CD4-positive, alpha-beta memory T cell (primary cell): ENCODE measurements around the gene PATJ. TPM values are rescaled to one million over a fixed set of nuclear protein-coding genes. Genes with fewer than 3 reads are reported as not detected.
"Not testable (repeated sequence)": the region's sequence is repeated elsewhere in the genome, so short reads cannot be mapped to it uniquely, and the experiment has no call there.

Experiments used
- CTCF ChIA-PET: fragments of 350-600 bp; sonication (Branson Sonifier 250); formaldehyde crosslinking; loops from one replicate; lab custom pipeline; 2021; ENCODE audit warnings: inconsistent platforms; ENCODE audit not compliant: partially characterized antibody; lab: Charles Lee
- POLR2A ChIA-PET: fragments of 350-600 bp; sonication (Branson Sonifier 250); formaldehyde crosslinking; loops from one replicate; lab custom pipeline; 2021; ENCODE audit not compliant: partially characterized antibody; lab: Charles Lee
- DNase-seq, 5 donors: peaks; one replicate each; pipeline versions ENCODE4 v3.0.0 to v3.0.0-alpha.2; 2020 to 2022; ENCODE audit warnings: mixed read lengths in 1 of 5
- H3K27ac ChIP-seq: one replicate; pipeline ENCODE4 v1.7.0; 2013; ENCODE audit warnings: low read depth, low read length
- H3K27me3 ChIP-seq: 2 replicates; pipeline ENCODE4 v1.7.0; 2013; ENCODE audit warnings: mild to moderate bottlenecking, low read length, moderate library complexity; ENCODE audit not compliant: insufficient read depth
- H3K36me3 ChIP-seq: 2 replicates; pipeline ENCODE4 v1.7.0; 2013; ENCODE audit warnings: mild to moderate bottlenecking, low read length, moderate library complexity; ENCODE audit not compliant: insufficient read depth
- H3K4me1 ChIP-seq: 2 replicates; pipeline ENCODE4 v1.7.0; 2013; ENCODE audit warnings: mild to moderate bottlenecking, low read length, moderate library complexity; ENCODE audit not compliant: insufficient read depth
- H3K4me3 ChIP-seq, 2 donors: one replicate each; pipeline ENCODE4 v1.7.0; 2013; ENCODE audit warnings: low read length in 2 of 2, mild to moderate bottlenecking in 1 of 2
- H3K9me3 ChIP-seq, 2 donors: one replicate each; pipeline ENCODE4 v1.7.0; 2013; ENCODE audit warnings: low read length in 2 of 2, control low read depth in 1 of 2; ENCODE audit not compliant: control insufficient read depth in 1 of 2
- H3K27ac Mint-ChIP-seq, 7 donors: one replicate each; pipeline ENCODE4 v1.8.0; 2020 to 2021; ENCODE audit warnings: mixed read lengths in 7 of 7, mild to moderate bottlenecking in 6 of 7, inconsistent platforms in 3 of 7, moderate library complexity in 3 of 7
- H3K27me3 Mint-ChIP-seq, 2 donors: one replicate each; pipeline ENCODE4 v1.8.0; 2020 to 2021; ENCODE audit warnings: mixed read lengths in 2 of 2
- H3K36me3 Mint-ChIP-seq, 2 donors: one replicate each; pipeline ENCODE4 v1.8.0; 2020 to 2021; ENCODE audit warnings: mixed read lengths in 2 of 2, inconsistent platforms in 1 of 2, mild to moderate bottlenecking in 1 of 2
- H3K4me1 Mint-ChIP-seq, 4 donors: one replicate each; pipeline ENCODE4 v1.8.0; 2020 to 2021; ENCODE audit warnings: mixed read lengths in 4 of 4, mild to moderate bottlenecking in 1 of 4
- H3K4me3 Mint-ChIP-seq, 8 donors: one replicate each; pipeline ENCODE4 v1.8.0; 2020 to 2021; ENCODE audit warnings: mixed read lengths in 8 of 8, mild to moderate bottlenecking in 7 of 8, moderate library complexity in 6 of 8, inconsistent platforms in 3 of 8
- H3K9me3 Mint-ChIP-seq, 8 donors: one replicate each; pipeline ENCODE4 v1.8.0; 2020 to 2021; ENCODE audit warnings: mixed read lengths in 8 of 8, mild to moderate bottlenecking in 5 of 8, inconsistent platforms in 3 of 8, moderate library complexity in 1 of 8
- intact Hi-C: fragments of 100-400 bp; cut with micrococcal nuclease; formaldehyde crosslinking; loops from one replicate; pipeline ENCODE4 v1.15.1; 2023
- polyA plus RNA-seq, 2 donors: library from polyadenylated mRNA; unstranded; fragments of 300-500 nt; fragmentation: Illumina TruSeq; gene quantifications; one replicate each; pipeline ENCODE4 v1.2.3, GENCODE V29; 2021
- total RNA-seq, 2 experiments: library from RNA; stranded (reverse); gene quantifications; one replicate each; pipeline ENCODE4 v1.2.3, GENCODE V29; 2021

Gene PATJ
- total and polyA plus RNA-seq, 4 experiments from 2014 or later = 10.1 to 49.0 (median 38.0) TPM

- H3K4me3 Mint-ChIP-seq, H3K9me3 Mint-ChIP-seq, H3K4me3 ChIP-seq, H3K27me3 Mint-ChIP-seq, DNase-seq, H3K27ac ChIP-seq, POLR2A ChIA-PET, H3K4me1 Mint-ChIP-seq, H3K27ac Mint-ChIP-seq, H3K4me1 ChIP-seq, H3K27me3 ChIP-seq, intact Hi-C loops, CTCF ChIA-PET, H3K36me3 ChIP-seq, H3K9me3 ChIP-seq: not testable (repeated sequence)
- peaks cover 25 to 29% of the 10 kb centered on the region in 2 donors for H3K36me3 Mint-ChIP-seq
Measured at GRCh38 chr1:61966450-61967225, 224.4 kb downstream of the PATJ start.

DNA sequence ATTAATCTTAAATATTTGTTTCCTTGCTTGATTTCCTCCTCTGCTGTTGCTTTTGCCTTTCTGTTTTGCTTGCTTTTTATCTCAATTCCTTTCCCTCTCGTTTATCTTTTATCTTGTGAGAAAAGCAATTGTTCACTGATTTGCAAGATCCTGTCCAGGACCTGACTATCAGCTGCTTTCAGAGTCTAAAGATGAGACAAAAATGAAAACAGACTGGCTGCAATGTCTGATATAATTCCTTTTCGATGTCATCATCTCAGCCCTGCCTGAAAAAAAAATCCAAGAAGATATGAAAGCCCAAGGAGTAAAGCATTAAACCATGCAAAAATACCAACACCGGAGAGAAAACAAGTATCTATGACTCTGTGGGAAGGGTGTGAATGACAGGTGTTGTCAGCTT lies 225.5 kb downstream of the PATJ start:
- no peaks in the 10 kb centered on the region for H3K36me3 ChIP-seq
- no peak for DNase-seq
- Mint-ChIP-seq H3K27ac (no peak overlapping the region), H3K27me3 (no peaks in the 10 kb centered on the region), H3K4me1 (no peaks in the 10 kb centered on the region), H3K9me3 (peaks cover 0 to 4% (median 2%) of the 10 kb centered on the region in 8 donors), H3K4me3 (no peak overlapping the region), H3K36me3 (peaks cover 20 to 22% of the 10 kb centered on the region in 2 donors)
- H3K4me3 ChIP-seq = no peak overlapping the region
- POLR2A ChIA-PET = no interaction called here
- no peak overlapping the region for H3K27ac ChIP-seq
- intact Hi-C loops = no loop called here
- H3K4me1 ChIP-seq = no peaks in the 10 kb centered on the region
- no peaks in the 10 kb centered on the region for H3K27me3 ChIP-seq
- CTCF ChIA-PET = no interaction called here
- no peaks in the 10 kb centered on the region for H3K9me3 ChIP-seq

DNA sequence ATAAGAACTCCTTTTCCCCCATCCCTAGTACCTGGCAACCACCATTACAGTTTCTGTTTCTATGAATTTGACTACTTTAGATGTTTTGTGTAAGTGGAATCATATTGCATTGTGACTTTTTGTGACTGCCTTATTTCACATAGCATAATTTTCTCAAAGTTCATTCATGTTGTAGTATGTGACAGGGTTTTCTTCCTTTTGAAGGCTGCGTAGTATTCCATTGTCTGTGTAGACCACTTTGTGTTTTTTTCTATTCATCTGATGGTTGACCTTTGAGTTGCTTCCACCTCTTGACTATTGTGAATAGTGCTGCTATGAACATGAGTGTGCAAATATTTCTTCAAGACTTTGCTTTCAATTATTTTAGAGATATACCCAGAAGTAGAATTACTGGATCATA lies 226.6 kb downstream of the PATJ start:
- no peaks in the 10 kb centered on the region for H3K36me3 ChIP-seq
- H3K4me1 ChIP-seq = no peaks in the 10 kb centered on the region
- no peaks in the 10 kb centered on the region for H3K27me3 Mint-ChIP-seq
- intact Hi-C loops = no loop called here
- no peak overlapping the region for H3K27ac Mint-ChIP-seq
- ChIA-PET POLR2A (no interaction called here), CTCF (no interaction called here)
- no peak overlapping the region for H3K27ac ChIP-seq
- no peaks in the 10 kb centered on the region for H3K4me1 Mint-ChIP-seq
- H3K27me3 ChIP-seq = no peaks in the 10 kb centered on the region
- peaks cover 20 to 23% of the 10 kb centered on the region in 2 donors for H3K36me3 Mint-ChIP-seq
- H3K4me3 Mint-ChIP-seq = no peak overlapping the region
- no peak overlapping the region for H3K4me3 ChIP-seq
- no peak for DNase-seq
- H3K9me3 ChIP-seq = no peaks in the 10 kb centered on the region
- H3K9me3 Mint-ChIP-seq = peaks cover 0 to 4% (median 2%) of the 10 kb centered on the region in 8 donors

- no peak overlapping the region for H3K27ac Mint-ChIP-seq
- ChIA-PET CTCF (no interaction called here), POLR2A (no interaction called here)
- Histone ChIP-seq H3K27ac (no peak overlapping the region), H3K27me3 (no peaks in the 10 kb centered on the region), H3K4me1 (no peaks in the 10 kb centered on the region), H3K9me3 (no peaks in the 10 kb centered on the region), H3K4me3 (no peak overlapping the region), H3K36me3 (no peaks in the 10 kb centered on the region)
- intact Hi-C loops = no loop called here
- H3K36me3 Mint-ChIP-seq = peaks cover 14 to 18% of the 10 kb centered on the region in 2 donors
- DNase-seq = no peak
- H3K27me3 Mint-ChIP-seq = no peaks in the 10 kb centered on the region
- H3K4me3 Mint-ChIP-seq = no peak overlapping the region
- H3K9me3 Mint-ChIP-seq = peaks cover 0 to 3% (median 0%) of the 10 kb centered on the region in 8 donors
- peaks cover 0 to 11% (median 6%) of the 10 kb centered on the region in 4 donors for H3K4me1 Mint-ChIP-seq
Measured at GRCh38 chr1:61973100-61973837, 231.0 kb downstream of the PATJ start.

DNA sequence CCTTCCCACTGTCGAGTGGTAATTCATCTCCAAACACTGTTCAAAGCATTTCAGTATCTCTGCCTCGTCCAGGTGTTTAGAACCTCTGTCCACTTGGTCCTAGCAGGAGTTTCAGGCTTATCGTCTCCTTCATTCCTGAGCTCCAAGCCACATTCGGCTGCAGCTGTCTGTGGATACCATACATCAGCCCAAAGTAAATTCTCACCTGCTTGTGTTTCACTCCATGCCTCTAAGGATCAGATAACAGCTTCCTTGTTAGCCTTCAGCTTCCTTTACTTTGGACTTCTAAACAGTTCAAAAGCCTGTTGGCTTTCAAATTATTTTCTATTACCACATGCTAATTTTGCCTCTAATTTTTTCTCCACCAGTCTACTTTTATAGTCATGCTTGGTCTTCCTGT lies 233.4 kb downstream of the PATJ start:
- no peak overlapping the region for H3K4me3 ChIP-seq
- DNase-seq = no peak
- CTCF ChIA-PET = no interaction called here
- no peak overlapping the region for H3K27ac ChIP-seq
- no peaks in the 10 kb centered on the region for H3K9me3 Mint-ChIP-seq
- H3K9me3 ChIP-seq = no peaks in the 10 kb centered on the region
- intact Hi-C loops = no loop called here
- H3K4me1 Mint-ChIP-seq = peaks cover 0 to 11% (median 6%) of the 10 kb centered on the region in 4 donors
- H3K27me3 ChIP-seq = no peaks in the 10 kb centered on the region
- no peak overlapping the region for H3K4me3 Mint-ChIP-seq
- POLR2A ChIA-PET = no interaction called here
- peaks cover 5 to 9% of the 10 kb centered on the region in 2 donors for H3K36me3 Mint-ChIP-seq
- no peak overlapping the region for H3K27ac Mint-ChIP-seq
- no peaks in the 10 kb centered on the region for H3K4me1 ChIP-seq
- H3K27me3 Mint-ChIP-seq = no peaks in the 10 kb centered on the region
- no peaks in the 10 kb centered on the region for H3K36me3 ChIP-seq

DNA sequence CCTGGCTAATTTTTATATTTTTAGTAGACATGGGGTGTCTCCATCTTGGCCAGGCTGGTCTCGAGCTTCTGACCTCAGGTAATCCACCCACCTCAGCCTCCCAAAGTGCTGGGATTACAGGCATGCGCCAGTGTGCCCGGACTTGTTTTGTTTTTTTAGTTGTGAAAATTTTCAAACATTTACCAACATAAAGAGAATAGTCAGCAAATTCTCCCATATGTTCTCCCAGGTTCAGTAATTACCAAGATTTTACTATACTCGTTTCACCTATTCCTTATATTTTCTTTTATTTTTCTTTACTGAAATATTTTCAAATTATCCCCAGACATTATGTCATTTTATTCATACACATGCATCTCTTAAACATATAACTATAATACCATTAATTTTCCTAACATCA lies 234.3 kb downstream of the PATJ start:
- Histone ChIP-seq H3K36me3 (no peaks in the 10 kb centered on the region), H3K27ac (no peak overlapping the region), H3K4me1 (no peaks in the 10 kb centered on the region), H3K27me3 (no peaks in the 10 kb centered on the region), H3K4me3 (no peak overlapping the region), H3K9me3 (no peaks in the 10 kb centered on the region)
- ChIA-PET POLR2A (no interaction called here), CTCF (no interaction called here)
- Mint-ChIP-seq H3K4me3 (no peak overlapping the region), H3K4me1 (peaks cover 0 to 11% (median 6%) of the 10 kb centered on the region in 4 donors), H3K36me3 (peaks cover 7 to 13% of the 10 kb centered on the region in 2 donors), H3K27ac (no peak overlapping the region), H3K9me3 (no peaks in the 10 kb centered on the region), H3K27me3 (no peaks in the 10 kb centered on the region)
- no peak for DNase-seq
- intact Hi-C loops = no loop called here

DNA sequence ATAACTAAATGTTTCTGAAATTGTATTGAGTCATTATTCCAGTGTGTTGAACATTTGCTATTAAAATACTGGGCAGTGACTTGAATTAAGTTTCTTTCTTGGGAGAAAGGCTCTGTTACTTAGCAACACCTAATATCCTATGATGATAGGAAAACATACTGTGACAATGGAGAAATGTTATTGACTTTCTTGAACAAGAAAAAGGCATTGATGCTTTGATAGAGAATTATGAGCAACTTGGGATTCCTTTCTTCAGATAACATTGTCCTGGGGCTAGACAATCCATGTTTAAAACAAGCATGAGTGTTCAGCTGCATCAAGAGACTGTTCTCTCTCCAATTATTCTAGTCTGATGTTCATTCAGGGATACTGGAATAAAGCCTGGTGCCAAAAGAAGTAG lies 236.5 kb downstream of the PATJ start:
- Mint-ChIP-seq H3K4me3 (no peak overlapping the region), H3K9me3 (no peaks in the 10 kb centered on the region), H3K27ac (no peak overlapping the region), H3K36me3 (peaks cover 6 to 9% of the 10 kb centered on the region in 2 donors), H3K27me3 (no peaks in the 10 kb centered on the region), H3K4me1 (peaks cover 0 to 11% (median 7%) of the 10 kb centered on the region in 4 donors)
- intact Hi-C loops = no loop called here
- ChIA-PET POLR2A (no interaction called here), CTCF (no interaction called here)
- no peak overlapping the region for H3K4me3 ChIP-seq
- DNase-seq = no peak
- H3K9me3 ChIP-seq = no peaks in the 10 kb centered on the region
- no peak overlapping the region for H3K27ac ChIP-seq
- H3K4me1 ChIP-seq = no peaks in the 10 kb centered on the region
- H3K27me3 ChIP-seq = no peaks in the 10 kb centered on the region
- H3K36me3 ChIP-seq = no peaks in the 10 kb centered on the region
